Mucosa of descending colon (tissue), 3 donors: ENCODE measurements around the gene STUM. TPM values are rescaled to one million over a fixed set of nuclear protein-coding genes. Genes with fewer than 3 reads are reported as not detected.

Experiments used
- ATAC-seq: fragments of 200-7000 bp; cut with Tn5 transposase; one replicate; pipeline ENCODE4 v1.9.1; 2020; ENCODE audit warnings: mild to moderate bottlenecking, moderate library complexity
- DNase-seq, 3 donors: peaks; one replicate each; pipeline ENCODE4 v3.0.0-alpha.2; 2020
- H3K36me3 ChIP-seq: fragments of 200-600 bp; one replicate; pipeline ENCODE4 v1.8.0; 2021; ENCODE audit warnings: low read depth, mild to moderate bottlenecking
- H3K4me1 ChIP-seq: fragments of 200-600 bp; one replicate; pipeline ENCODE4 v1.8.0; 2021; ENCODE audit warnings: low read depth, mild to moderate bottlenecking
- H3K4me3 ChIP-seq: fragments of 200-600 bp; one replicate; pipeline ENCODE4 v1.8.0; 2021; ENCODE audit warnings: mild to moderate bottlenecking
- H3K9me3 ChIP-seq: fragments of 200-600 bp; one replicate; pipeline ENCODE4 v1.8.0; 2021; ENCODE audit warnings: mild to moderate bottlenecking
- intact Hi-C, 2 donors: fragments of 100-400 bp; cut with DNase I in 1 of 2; cut with micrococcal nuclease in 1 of 2; formaldehyde crosslinking; loops; one replicate each; pipeline versions ENCODE4 v1.11.0 to v1.11.1; 2022; cut with DNase I, micrococcal nuclease
- total RNA-seq, 3 donors: library from RNA; stranded (reverse); fragmentation: NEBNext Ultra II Directional in 2 of 3; extraction: Animal tissue kit (Norgen Biotek cat#: 25700) in 2 of 3; gene quantifications; one replicate each; pipeline versions ENCODE4 v1.2.1 to v1.2.4, GENCODE V29; 2021 to 2023
- TF ChIP-seq, protein P1 (sequence below): fragments of 200-600 bp; IDR thresholded peaks from one replicate; pipeline ENCODE4 v1.8.0; 2022; ENCODE audit warnings: antibody characterized with exemption, mild to moderate bottlenecking
- donor health status: DM: no; HTN: no; CAD: no; lungs with moderate emphysema.
- donor health status: DM: no; HTN: no; CAD: no.
- donor health status: DM: no; HTN: yes; CAD: no.

Gene STUM
- total RNA-seq, 3 donors from 2014 or later: 1.2 to 18.4 (median 4.9) TPM

DNA sequence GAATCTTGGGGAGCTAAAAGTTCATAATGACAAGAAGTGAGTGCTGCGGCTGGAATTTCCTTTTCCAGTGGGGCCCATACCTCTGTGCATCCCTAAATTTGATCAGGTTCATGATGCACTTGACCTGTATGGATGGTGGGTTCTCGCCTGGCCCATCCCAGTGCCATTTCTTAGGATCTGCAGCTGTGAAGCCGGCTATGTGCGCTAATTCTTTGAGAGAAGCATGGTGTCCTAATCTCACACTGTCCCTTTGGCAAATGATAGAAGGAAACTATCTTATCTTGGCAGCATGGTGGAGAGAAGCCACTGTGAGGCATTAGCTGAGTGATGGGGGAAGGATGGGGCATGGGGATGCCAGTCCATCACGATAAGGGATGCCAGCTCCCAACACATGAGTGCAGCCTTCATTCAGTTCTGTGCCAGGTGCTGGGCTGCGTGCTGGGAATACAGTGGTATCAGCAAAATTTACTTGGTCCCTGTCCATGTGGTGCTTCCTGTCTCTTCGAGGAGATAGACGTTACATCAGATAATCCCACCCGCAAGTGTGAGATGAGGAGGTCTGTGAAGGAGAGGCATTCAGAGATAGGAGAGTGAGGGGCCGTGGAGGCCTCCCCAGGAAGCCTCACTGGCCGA lies 30.5 kb downstream of the STUM start:
- TF ChIP-seq, protein P1, sequence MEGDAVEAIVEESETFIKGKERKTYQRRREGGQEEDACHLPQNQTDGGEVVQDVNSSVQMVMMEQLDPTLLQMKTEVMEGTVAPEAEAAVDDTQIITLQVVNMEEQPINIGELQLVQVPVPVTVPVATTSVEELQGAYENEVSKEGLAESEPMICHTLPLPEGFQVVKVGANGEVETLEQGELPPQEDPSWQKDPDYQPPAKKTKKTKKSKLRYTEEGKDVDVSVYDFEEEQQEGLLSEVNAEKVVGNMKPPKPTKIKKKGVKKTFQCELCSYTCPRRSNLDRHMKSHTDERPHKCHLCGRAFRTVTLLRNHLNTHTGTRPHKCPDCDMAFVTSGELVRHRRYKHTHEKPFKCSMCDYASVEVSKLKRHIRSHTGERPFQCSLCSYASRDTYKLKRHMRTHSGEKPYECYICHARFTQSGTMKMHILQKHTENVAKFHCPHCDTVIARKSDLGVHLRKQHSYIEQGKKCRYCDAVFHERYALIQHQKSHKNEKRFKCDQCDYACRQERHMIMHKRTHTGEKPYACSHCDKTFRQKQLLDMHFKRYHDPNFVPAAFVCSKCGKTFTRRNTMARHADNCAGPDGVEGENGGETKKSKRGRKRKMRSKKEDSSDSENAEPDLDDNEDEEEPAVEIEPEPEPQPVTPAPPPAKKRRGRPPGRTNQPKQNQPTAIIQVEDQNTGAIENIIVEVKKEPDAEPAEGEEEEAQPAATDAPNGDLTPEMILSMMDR: no peak
- no peaks in the 10 kb centered on the region for H3K4me1 ChIP-seq
- no peak overlapping the region for H3K4me3 ChIP-seq
- intact Hi-C loops: no loop called here
- ATAC-seq: no peak
- no peak for DNase-seq
- H3K36me3 ChIP-seq: no peaks in the 10 kb centered on the region
- no peaks in the 10 kb centered on the region for H3K9me3 ChIP-seq

DNA sequence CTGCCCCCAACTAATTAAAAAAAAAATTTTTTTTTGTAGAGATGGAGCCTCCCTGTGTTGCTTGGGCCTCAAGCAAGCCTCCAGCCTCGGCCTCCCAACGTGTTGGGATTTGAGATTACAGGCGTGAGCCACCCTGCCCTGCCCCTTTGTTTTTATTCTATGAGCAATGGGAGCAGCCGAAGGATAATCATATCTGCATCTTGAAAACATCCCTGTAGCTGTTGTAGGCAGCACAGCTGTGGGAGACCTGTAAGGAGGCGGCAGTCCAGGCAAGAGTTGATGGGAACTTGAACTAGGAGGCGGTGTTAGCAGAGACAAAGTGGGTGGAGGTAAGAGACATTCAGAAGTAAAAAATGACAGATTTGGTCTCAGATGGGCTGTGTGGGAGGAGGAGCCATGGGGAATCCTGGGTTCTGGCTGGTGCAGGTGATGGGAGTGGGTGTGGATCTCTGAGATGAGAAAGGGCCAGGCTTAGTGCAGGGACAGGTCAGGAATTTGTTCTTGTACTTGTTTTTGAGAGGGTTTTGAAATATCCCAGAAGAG lies 31.3 kb downstream of the STUM start:
- DNase-seq: no peak

DNA sequence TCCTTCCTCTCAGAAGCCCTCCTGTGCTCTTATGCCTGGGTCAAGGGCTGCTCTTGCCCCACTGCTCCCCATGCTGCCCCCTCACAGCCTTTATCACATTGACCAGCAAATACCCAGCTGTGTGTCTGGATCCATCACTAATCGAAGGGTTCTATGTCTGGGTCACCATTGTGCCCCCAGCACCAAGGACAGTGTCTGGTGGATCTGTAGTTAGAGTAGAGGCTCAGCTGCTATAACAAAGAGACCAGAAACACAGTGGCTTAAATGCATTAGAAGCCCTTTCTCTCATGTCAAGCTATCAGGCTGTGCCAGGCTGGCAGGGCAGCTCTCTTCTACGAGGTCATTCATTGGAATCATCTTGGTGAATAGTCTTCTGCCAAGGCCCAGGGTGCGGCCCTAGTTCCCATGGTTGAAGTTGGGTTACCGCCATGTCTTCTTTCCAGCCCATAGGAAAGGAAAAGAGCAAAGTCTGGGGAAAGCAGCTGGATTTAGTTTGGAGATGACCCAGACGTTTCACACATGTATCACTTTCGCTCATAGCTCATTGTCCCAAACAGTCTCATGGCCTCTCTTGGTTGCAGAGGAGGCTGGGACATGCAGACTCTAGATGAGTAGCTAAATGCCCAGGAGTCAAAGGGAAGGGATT lies 32.2 kb downstream of the STUM start:
- DNase-seq: no peak

More for the DNA sequence above, 31.3 kb downstream of the STUM start:
- TF ChIP-seq, protein P1: no peak
- Histone ChIP-seq H3K36me3 (no peaks in the 10 kb centered on the region), H3K9me3 (no peaks in the 10 kb centered on the region), H3K4me1 (no peaks in the 10 kb centered on the region), H3K4me3 (no peak overlapping the region)
- intact Hi-C loops: no loop called here
- ATAC-seq: no peak

DNA sequence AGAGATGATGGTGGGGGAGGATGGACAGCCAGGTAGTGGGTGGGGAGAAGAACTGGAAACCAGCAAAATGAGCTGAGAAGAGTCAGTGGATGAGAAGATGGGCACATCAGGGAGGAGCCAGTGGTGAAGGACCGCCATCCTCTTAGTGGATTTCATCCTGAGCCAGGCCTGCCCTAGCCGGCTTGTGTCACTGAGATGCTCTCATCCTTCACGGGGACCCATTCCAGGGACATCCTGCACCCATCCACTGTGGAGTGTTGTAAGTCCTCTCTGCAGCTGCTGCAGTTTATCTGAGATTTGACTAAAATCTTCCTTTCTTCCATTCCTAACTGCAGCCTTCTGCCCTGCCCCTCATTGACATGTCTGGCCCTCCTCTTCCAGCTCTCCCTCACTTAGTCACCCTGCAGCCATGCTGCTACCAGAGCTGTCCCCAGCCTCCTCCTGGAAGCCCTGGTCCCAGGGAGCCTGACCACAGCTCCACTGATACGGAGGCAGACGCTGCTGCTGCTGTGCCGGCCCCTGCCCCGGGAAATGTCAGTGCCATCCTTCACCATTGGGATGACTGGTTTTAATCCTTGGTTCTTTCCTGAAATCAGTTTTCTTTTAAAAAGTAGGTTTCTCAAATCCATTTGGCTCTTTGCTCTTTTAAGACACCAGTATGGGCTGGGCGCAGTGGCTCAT lies 33.2 kb downstream of the STUM start:
- ATAC-seq (no peak), DNase-seq (no peak)
- H3K4me1 ChIP-seq: no peaks in the 10 kb centered on the region
- no peak overlapping the region for H3K4me3 ChIP-seq
- intact Hi-C loops: no loop called here
- no peaks in the 10 kb centered on the region for H3K9me3 ChIP-seq
- H3K36me3 ChIP-seq: no peaks in the 10 kb centered on the region
- TF ChIP-seq, protein P1: no peak

More for the DNA sequence above, 32.2 kb downstream of the STUM start:
- H3K4me3 ChIP-seq: no peak overlapping the region
- intact Hi-C loops: no loop called here
- no peaks in the 10 kb centered on the region for H3K36me3 ChIP-seq
- no peaks in the 10 kb centered on the region for H3K9me3 ChIP-seq
- H3K4me1 ChIP-seq: no peaks in the 10 kb centered on the region
- ATAC-seq: no peak
- TF ChIP-seq, protein P1: no peak

DNA sequence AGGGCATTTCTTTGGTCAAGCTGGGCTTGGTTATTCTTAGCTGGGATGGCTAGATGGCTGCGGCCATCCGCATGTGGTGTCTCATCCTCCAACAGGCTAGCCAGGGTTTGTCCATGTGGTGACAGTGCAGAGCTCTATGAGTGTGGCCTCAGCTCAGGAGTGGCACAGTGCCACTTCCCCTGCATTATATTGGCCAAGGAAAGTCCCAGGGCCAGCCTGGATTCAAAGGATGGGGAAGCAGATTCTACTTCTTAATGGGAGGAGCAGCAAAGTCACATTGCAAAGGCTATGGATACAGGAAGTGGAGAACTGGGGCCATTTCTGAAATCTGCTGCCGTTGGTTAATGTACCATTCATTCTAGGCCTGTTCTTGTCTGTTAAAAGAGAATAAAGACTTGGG lies 34.4 kb downstream of the STUM start:
- Histone ChIP-seq H3K4me1 (no peaks in the 10 kb centered on the region), H3K36me3 (no peaks in the 10 kb centered on the region), H3K9me3 (no peaks in the 10 kb centered on the region), H3K4me3 (no peak overlapping the region)
- TF ChIP-seq, protein P1: no peak
- DNase-seq (no peak), ATAC-seq (no peak)
- intact Hi-C loops: no loop called here
